SK-N-SH (cell line): ENCODE data around the gene MAP3K4. TPM values are rescaled to one million over a fixed set of nuclear protein-coding genes. Genes with fewer than 3 reads are reported as not detected.

ENCODE experiments used
- CTCF ChIA-PET: fragments of 300-600, 350-600 bp; formaldehyde crosslinking; extraction: SDS; loops from one replicate; lab custom pipeline; 2021; lab: Yijun Ruan, JAX
- POLR2A ChIA-PET: fragments of 350-600 bp; sonication (Branson Sonifier 250); formaldehyde crosslinking; extraction: SDS; loops from one replicate; lab custom pipeline; 2020; ENCODE audit warnings: antibody characterized with exemption, inconsistent platforms; lab: Yijun Ruan, JAX
- DNase-seq: peaks from one replicate; pipeline ENCODE4 v3.0.0; 2012
- H2AFZ ChIP-seq: fragments of 200-600 bp; sonication (generic); 2 replicates; pipeline ENCODE4 v1.8.1; 2016; ENCODE audit warnings: antibody characterized with exemption, mild to moderate bottlenecking, low read depth
- H3F3A ChIP-seq: fragments of 200-600 bp; sonication (generic); replicated peaks from 2 replicates; pipeline ENCODE3; 2016; ENCODE audit warnings: antibody characterized with exemption, mild to moderate bottlenecking; ENCODE audit not compliant: insufficient read depth
- H3K27ac ChIP-seq, 2 experiments: fragments of 200-500 bp in 1 of 2; fragments of 200-600 bp in 1 of 2; sonication (Bioruptor generic) in 1 of 2; sonication (generic), shearing (Covaris generic) in 1 of 2; 2 replicates each; pipeline versions ENCODE4 v1.5.1 to v1.6.1; 2014 to 2016; ENCODE audit warnings: low read depth in 2 of 2, inconsistent platforms in 1 of 2, low read length in 1 of 2, mild to moderate bottlenecking in 1 of 2, mixed read lengths in 1 of 2
- H3K27me3 ChIP-seq: fragments of 200-600 bp; sonication (generic), shearing (Covaris generic); 2 replicates; pipeline ENCODE4 v1.6.1; 2016; ENCODE audit warnings: mixed run types; ENCODE audit not compliant: insufficient read depth
- H3K36me3 ChIP-seq, 2 experiments: fragments of 200-500 bp in 1 of 2; fragments of 200-600 bp in 1 of 2; sonication (Bioruptor generic) in 1 of 2; sonication (generic) in 1 of 2; replicated peaks in 1 of 2; 2 replicates each; pipeline versions ENCODE3 to v1.5.1; 2014 to 2016; ENCODE audit warnings: low read length in 1 of 2, mild to moderate bottlenecking in 1 of 2; ENCODE audit not compliant: insufficient read depth in 2 of 2, control insufficient read depth in 1 of 2
- H3K4me1 ChIP-seq, 2 experiments: fragments of 200-500 bp in 1 of 2; fragments of 200-600 bp in 1 of 2; sonication (Bioruptor generic) in 1 of 2; sonication (generic), shearing (Covaris generic) in 1 of 2; 2 replicates each; pipeline versions ENCODE4 v1.5.1 to v1.6.1; 2014 to 2016; ENCODE audit warnings: low read depth in 1 of 2, low read length in 1 of 2, mixed run types in 1 of 2; ENCODE audit not compliant: insufficient read depth in 2 of 2, control insufficient read depth in 1 of 2
- H3K4me2 ChIP-seq: fragments of 200-600 bp; sonication (generic), shearing (Covaris generic); 2 replicates; pipeline ENCODE4 v1.6.1; 2017; ENCODE audit warnings: mixed run types
- H3K4me3 ChIP-seq, 2 experiments: fragments of 200-500 bp in 1 of 2; fragments of 200-600 bp in 1 of 2; sonication (Bioruptor generic) in 1 of 2; sonication (generic), shearing (Covaris generic) in 1 of 2; 2 replicates each; pipeline versions ENCODE4 v1.5.1 to v1.8.1; 2014 to 2016; ENCODE audit warnings: low read depth in 2 of 2, inconsistent platforms in 1 of 2, low read length in 1 of 2, mild to moderate bottlenecking in 1 of 2, mixed read lengths in 1 of 2, moderate library complexity in 1 of 2
- H3K79me2 ChIP-seq: fragments of 200-600 bp; sonication (generic); 2 replicates; pipeline ENCODE4 v1.8.1; 2017; ENCODE audit warnings: mild to moderate bottlenecking; ENCODE audit not compliant: insufficient read depth
- H3K9ac ChIP-seq: fragments of 200-600 bp; sonication (generic); 2 replicates; pipeline ENCODE4 v1.6.1; 2017; ENCODE audit warnings: mixed run types
- H3K9me2 ChIP-seq: fragments of 200-600 bp; sonication (generic); 2 replicates; pipeline ENCODE4 v1.6.1; 2017; ENCODE audit warnings: mixed run types
- H3K9me3 ChIP-seq: fragments of 200-600 bp; sonication (generic); 2 replicates; pipeline ENCODE4 v1.6.1; 2017; ENCODE audit warnings: mixed run types, mild to moderate bottlenecking, moderate library complexity
- H4K20me1 ChIP-seq: fragments of 200-600 bp; sonication (generic); 2 replicates; pipeline ENCODE4 v1.6.1; 2017; ENCODE audit warnings: mild to moderate bottlenecking, mixed run types; ENCODE audit not compliant: insufficient read depth
- CTCF ChIP-seq: fragments of 200-600 bp; sonication (generic); IDR thresholded peaks from 2 replicates; pipeline ENCODE4 v1.6.1; 2017; ENCODE audit warnings: antibody characterized with exemption, mild to moderate bottlenecking, moderate library complexity
- GABPA ChIP-seq: IDR thresholded peaks from 2 replicates; pipeline ENCODE4 v1.4.0; 2012; ENCODE audit warnings: low read depth, mild to moderate bottlenecking
- JUND ChIP-seq: IDR thresholded peaks from 2 replicates; pipeline ENCODE4 v1.4.0; 2012
- RAD21 ChIP-seq: IDR thresholded peaks from 2 replicates; pipeline ENCODE4 v1.6.1; 2012; ENCODE audit warnings: mild to moderate bottlenecking, low read length
- REST ChIP-seq: IDR thresholded peaks from 2 replicates; pipeline ENCODE4 v1.6.1; 2012; ENCODE audit warnings: mild to moderate bottlenecking, low read depth, low read length, moderate library complexity
- RXRA ChIP-seq: IDR thresholded peaks from 2 replicates; pipeline ENCODE4 v1.4.0; 2012; ENCODE audit warnings: low read depth, mild to moderate bottlenecking, borderline replicate concordance
- TEAD4 ChIP-seq: IDR thresholded peaks from 2 replicates; pipeline ENCODE4 v1.4.0; 2012; ENCODE audit warnings: mild to moderate bottlenecking, borderline replicate concordance; ENCODE audit not compliant: insufficient read depth
- USF2 ChIP-seq: fragments of 150-350 bp; IDR thresholded peaks from 2 replicates; pipeline ENCODE4 v1.6.1; 2017; ENCODE audit warnings: antibody characterized with exemption, low read length, low read depth, borderline replicate concordance
- WGBS: methylation state at CpG from one replicate; pipeline ENCODE4 v1.1.6; 2017; ENCODE audit warnings: low lambda C conversion rate; 5-methylcytosine and 5-hydroxymethylcytosine counted together
- polyA plus RNA-seq, 3 experiments: library from polyadenylated mRNA; depleted of rRNA; stranded (reverse); fragments of >200 nt; gene quantifications; 2 replicates each; pipeline ENCODE4 v1.2.3, GENCODE V29; 2012

Gene MAP3K4
- polyA plus RNA-seq, 1 of the 3 experiments (the other 2 are of a cell fraction) = 6.8 TPM

- no peak for TF ChIP-seq RXRA
- no peak for TF ChIP-seq JUND
- TF ChIP-seq RAD21 = no peak
- no peak for TF ChIP-seq GABPA
- no peak for TF ChIP-seq CTCF
- no peak for TF ChIP-seq USF2
- TF ChIP-seq TEAD4 = no peak
Observed at GRCh38 chr6:161139766-161140553, 148.4 kb downstream of the MAP3K4 start (continued).

GRCh38 chr6:161140554-161140875, 148.9 kb downstream of the MAP3K4 start:
- ChIA-PET POLR2A (no interaction called here), CTCF (interaction anchor here (1.4 to 2.1 kb wide), 3 partner anchors 11 to 233 kb away, joined by 4 to 8 read pairs (median 8); no protein-coding TSS in a partner anchor)
- Histone ChIP-seq H3K9me3 (no peaks in the 10 kb centered on the region), H2AFZ (no peak overlapping the region), H3K4me2 (no peak overlapping the region), H3K4me3 (no peak overlapping the region), H3K27ac (no peak overlapping the region), H3F3A (no peaks in the 10 kb centered on the region), H3K27me3 (no peaks in the 10 kb centered on the region), H3K4me1 (no peaks in the 10 kb centered on the region), H3K9ac (no peak overlapping the region), H3K36me3 (peaks cover 4 to 6% of the 10 kb centered on the region in 2 experiments), H3K79me2 (no peaks in the 10 kb centered on the region), H4K20me1 (no peaks in the 10 kb centered on the region), H3K9me2 (no peaks in the 10 kb centered on the region)
- DNase-seq = no peak
- TF ChIP-seq REST = no peak
- no peak for TF ChIP-seq RAD21
- WGBS = 88% methylated on average over 8 of the region's 10 CpGs
